HG02981 (cell line): ENCODE data around the gene TTLL8.

Experiments used
- ATAC-seq: cut with Tn5 transposase; IDR thresholded peaks from one replicate; pipeline ENCODE4 v1.9.1; 2021; ENCODE audit warnings: mild to moderate bottlenecking, moderate library complexity; ENCODE audit not compliant: unreplicated experiment

TTLL8 gene

GRCh38 chr22:50045211-50046018 lies 12.7 kb downstream of the TTLL8 start:
- ATAC-seq = no peak

GRCh38 chr22:50044485-50045118 lies 13.5 kb downstream of the TTLL8 start:
- no peak for ATAC-seq

- ATAC-seq = no peak
Observed at GRCh38 chr22:50041361-50042065, 16.6 kb downstream of the TTLL8 start.

GRCh38 chr22:50040717-50041116 lies 17.4 kb downstream of the TTLL8 start:
- ATAC-seq = no peak

- no peak for ATAC-seq
Observed at GRCh38 chr22:50039669-50040443, 18.2 kb downstream of the TTLL8 start.

- no peak for ATAC-seq
Observed at GRCh38 chr22:50035976-50036724, 21.9 kb downstream of the TTLL8 start.

- no peak for ATAC-seq
Observed at GRCh38 chr22:50035131-50035881, 22.8 kb downstream of the TTLL8 start.

GRCh38 chr22:50034126-50035081 lies 23.7 kb downstream of the TTLL8 start:
- ATAC-seq = no peak

GRCh38 chr22:50032941-50033601 lies 25.0 kb downstream of the TTLL8 start:
- ATAC-seq = no peak

GRCh38 chr22:50032109-50032871 lies 25.8 kb downstream of the TTLL8 start:
- no peak for ATAC-seq

GRCh38 chr22:50031189-50032091 lies 26.7 kb downstream of the TTLL8 start:
- no peak for ATAC-seq

GRCh38 chr22:50030297-50031188 lies 27.6 kb downstream of the TTLL8 start:
- no peak for ATAC-seq

- no peak for ATAC-seq
Observed at GRCh38 chr22:50027639-50028537, 30.2 kb downstream of the TTLL8 start.

GRCh38 chr22:50025993-50026392 lies 32.1 kb downstream of the TTLL8 start:
- ATAC-seq = no peak
